Neutrophil (primary cell): ENCODE measurements around the gene EXOC4.

Experiments
- H3K27ac ChIP-seq: fragments of 200-600 bp; sonication (generic); 2 replicates; pipeline ENCODE4 v1.5.1; 2016; ENCODE audit warnings: mild to moderate bottlenecking, moderate library complexity
- H3K27me3 ChIP-seq: fragments of 200-600 bp; sonication (generic); 2 replicates; pipeline ENCODE4 v1.6.0; 2016; ENCODE audit warnings: mild to moderate bottlenecking
- H3K36me3 ChIP-seq: fragments of 200-600 bp; sonication (generic); 2 replicates; pipeline ENCODE4 v1.5.1; 2017
- H3K4me1 ChIP-seq, 2 experiments: fragments of 200-600 bp in 1 of 2; sonication (generic) in 1 of 2; 1 replicate in 1 of 2; 2 replicates in 1 of 2; pipeline versions ENCODE4 v1.5.1 to v1.6.1; 2013 to 2016; ENCODE audit warnings: low read depth in 1 of 2, low read length in 1 of 2, mild to moderate bottlenecking in 1 of 2, moderate library complexity in 1 of 2; ENCODE audit not compliant: control insufficient read depth in 1 of 2, insufficient read depth in 1 of 2
- H3K4me3 ChIP-seq, 2 experiments: fragments of 200-600 bp in 1 of 2; sonication (generic) in 1 of 2; 1 replicate in 1 of 2; 2 replicates in 1 of 2; pipeline ENCODE4 v1.5.1; 2013 to 2016; ENCODE audit warnings: low read depth in 1 of 2, low read length in 1 of 2, mild to moderate bottlenecking in 1 of 2, moderate library complexity in 1 of 2
- H3K9me3 ChIP-seq: fragments of 200-600 bp; sonication (generic); 2 replicates; pipeline ENCODE4 v1.5.1; 2016
- TF ChIP-seq, protein P1 (sequence below): fragments of 200-600 bp; sonication (generic); IDR thresholded peaks from 2 replicates; pipeline ENCODE4 v1.5.1; 2016; ENCODE audit warnings: antibody characterized with exemption

The EXOC4 gene

DNA sequence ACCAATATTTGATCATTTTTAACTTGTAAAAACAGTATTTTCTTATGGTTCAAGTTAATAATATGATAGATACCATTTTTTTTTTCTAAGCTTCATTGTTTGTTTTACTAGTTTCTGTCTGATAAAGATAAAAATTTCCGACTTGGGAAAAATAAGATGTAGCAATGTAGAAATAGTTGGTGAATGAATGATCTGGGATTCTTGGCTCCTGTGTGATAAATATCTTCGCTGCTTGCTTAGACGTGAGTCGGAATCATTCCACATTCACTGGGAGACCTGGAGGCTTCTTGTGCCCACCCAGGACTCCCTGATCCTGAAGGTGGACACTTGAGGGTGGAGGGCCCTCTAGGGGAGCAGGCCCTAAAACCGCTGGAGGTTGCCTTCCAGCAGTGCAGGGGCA, 47.9 kb downstream of the EXOC4 start:
- Histone ChIP-seq H3K4me1 (peaks cover 0 to 7% of the 10 kb centered on the region in 2 experiments), H3K36me3 (peaks cover 2% of the 10 kb centered on the region), H3K9me3 (no peaks in the 10 kb centered on the region), H3K27me3 (no peaks in the 10 kb centered on the region), H3K27ac (no peak overlapping the region), H3K4me3 (no peak overlapping the region)
- TF ChIP-seq, protein P1, sequence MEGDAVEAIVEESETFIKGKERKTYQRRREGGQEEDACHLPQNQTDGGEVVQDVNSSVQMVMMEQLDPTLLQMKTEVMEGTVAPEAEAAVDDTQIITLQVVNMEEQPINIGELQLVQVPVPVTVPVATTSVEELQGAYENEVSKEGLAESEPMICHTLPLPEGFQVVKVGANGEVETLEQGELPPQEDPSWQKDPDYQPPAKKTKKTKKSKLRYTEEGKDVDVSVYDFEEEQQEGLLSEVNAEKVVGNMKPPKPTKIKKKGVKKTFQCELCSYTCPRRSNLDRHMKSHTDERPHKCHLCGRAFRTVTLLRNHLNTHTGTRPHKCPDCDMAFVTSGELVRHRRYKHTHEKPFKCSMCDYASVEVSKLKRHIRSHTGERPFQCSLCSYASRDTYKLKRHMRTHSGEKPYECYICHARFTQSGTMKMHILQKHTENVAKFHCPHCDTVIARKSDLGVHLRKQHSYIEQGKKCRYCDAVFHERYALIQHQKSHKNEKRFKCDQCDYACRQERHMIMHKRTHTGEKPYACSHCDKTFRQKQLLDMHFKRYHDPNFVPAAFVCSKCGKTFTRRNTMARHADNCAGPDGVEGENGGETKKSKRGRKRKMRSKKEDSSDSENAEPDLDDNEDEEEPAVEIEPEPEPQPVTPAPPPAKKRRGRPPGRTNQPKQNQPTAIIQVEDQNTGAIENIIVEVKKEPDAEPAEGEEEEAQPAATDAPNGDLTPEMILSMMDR, result no peak

DNA sequence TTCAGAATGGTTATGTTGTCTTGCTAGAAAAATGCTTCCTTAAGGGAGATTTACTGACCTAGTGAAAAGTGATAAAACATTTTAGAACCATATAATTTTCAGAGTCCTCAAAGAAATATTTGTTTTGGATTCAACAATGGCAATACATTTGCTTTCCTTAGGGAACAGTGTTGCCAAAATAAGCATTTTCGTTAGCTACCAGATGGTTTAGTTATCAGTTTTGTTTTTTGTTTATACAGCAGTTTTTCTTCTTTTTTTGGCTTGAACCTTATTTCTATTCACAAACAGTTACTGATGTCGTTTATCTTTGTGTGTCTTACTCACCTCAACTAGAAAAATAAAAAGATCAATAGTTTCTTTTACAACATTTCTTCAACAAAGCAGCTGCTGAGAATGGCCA, 48.6 kb downstream of the EXOC4 start:
- H3K27me3 ChIP-seq, result no peaks in the 10 kb centered on the region
- peaks cover 0 to 7% of the 10 kb centered on the region in 2 experiments for H3K4me1 ChIP-seq
- H3K36me3 ChIP-seq, result peaks cover 8% of the 10 kb centered on the region
- TF ChIP-seq, protein P1, result no peak
- H3K27ac ChIP-seq, result no peak overlapping the region
- no peak overlapping the region for H3K4me3 ChIP-seq
- H3K9me3 ChIP-seq, result no peaks in the 10 kb centered on the region

DNA sequence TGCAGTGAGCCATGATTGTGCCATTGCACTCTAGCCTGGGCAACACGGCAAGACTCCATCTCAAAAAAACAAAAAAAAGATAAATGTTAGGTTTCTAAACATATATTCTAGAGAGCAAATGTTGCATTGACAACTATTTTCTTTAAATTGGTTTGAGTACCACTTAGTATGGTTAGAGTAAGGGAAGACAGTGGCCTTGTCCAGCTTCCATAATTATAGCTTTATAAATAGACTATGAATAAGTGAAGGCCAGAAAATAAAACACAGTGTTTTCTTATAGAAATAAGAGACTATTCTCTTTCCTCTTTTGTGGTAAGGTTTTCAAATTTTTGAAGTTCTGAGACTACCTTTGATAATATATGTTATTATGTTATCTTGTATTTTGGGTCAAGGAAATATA, 50.5 kb downstream of the EXOC4 start:
- no peaks in the 10 kb centered on the region for H3K9me3 ChIP-seq
- TF ChIP-seq, protein P1, result no peak
- H3K4me3 ChIP-seq, result no peak overlapping the region
- peaks cover 21% of the 10 kb centered on the region for H3K36me3 ChIP-seq
- no peaks in the 10 kb centered on the region for H3K27me3 ChIP-seq
- H3K27ac ChIP-seq, result no peak overlapping the region
- peaks cover 0 to 7% of the 10 kb centered on the region in 2 experiments for H3K4me1 ChIP-seq

DNA sequence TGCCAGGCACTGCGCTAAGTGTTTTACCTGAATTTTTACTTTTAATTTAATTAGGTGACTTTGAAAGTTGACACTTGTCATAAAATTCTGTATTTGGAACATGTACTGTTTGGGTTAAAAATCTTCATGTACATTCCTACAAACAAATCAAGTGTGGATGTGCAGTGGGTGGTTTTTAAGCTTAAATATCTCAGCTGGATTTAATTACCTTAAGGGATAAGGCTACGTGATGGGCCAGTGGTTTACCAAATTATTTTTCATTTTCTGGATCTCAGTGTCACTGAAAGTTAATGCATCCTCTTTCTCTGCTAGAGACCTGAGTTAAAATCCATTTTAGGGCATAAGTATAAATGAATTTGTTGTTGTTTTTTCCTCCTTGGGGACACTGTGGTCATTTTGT, 51.1 kb downstream of the EXOC4 start:
- Histone ChIP-seq H3K9me3 (no peaks in the 10 kb centered on the region), H3K27me3 (no peaks in the 10 kb centered on the region), H3K4me1 (peaks cover 0 to 7% of the 10 kb centered on the region in 2 experiments), H3K27ac (no peak overlapping the region), H3K36me3 (peaks cover 24% of the 10 kb centered on the region), H3K4me3 (no peak overlapping the region)
- TF ChIP-seq, protein P1, result no peak

DNA sequence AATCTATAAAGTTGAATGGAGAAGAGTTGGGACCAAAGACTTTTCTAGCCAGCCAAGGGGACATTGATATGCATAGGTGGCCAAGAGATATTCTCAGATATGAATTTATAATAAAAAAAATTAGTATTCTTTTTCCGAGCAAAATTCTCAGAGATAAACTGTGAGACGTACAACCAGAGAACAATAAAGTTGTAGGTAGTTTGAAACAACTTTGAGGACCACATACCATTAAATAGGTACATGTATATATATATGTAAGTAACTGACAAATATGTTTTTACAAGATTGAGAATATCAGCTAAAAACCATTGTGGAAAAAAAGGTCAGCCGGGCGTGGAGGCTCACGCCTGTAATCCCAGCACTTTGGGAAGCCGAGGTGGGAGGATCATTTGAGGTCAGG, 56.5 kb downstream of the EXOC4 start:
- TF ChIP-seq, protein P1, result no peak
- no peaks in the 10 kb centered on the region for H3K27me3 ChIP-seq
- no peaks in the 10 kb centered on the region for H3K9me3 ChIP-seq
- H3K36me3 ChIP-seq, result peaks cover 26% of the 10 kb centered on the region
- peaks cover 0 to 8% of the 10 kb centered on the region in 2 experiments for H3K4me1 ChIP-seq
- H3K4me3 ChIP-seq, result no peak overlapping the region
- no peak overlapping the region for H3K27ac ChIP-seq
